ENCODE data around the gene DBN1. TPM values are rescaled to one million over a fixed set of nuclear protein-coding genes. Genes with fewer than 3 reads are reported as not detected.

The DBN1 gene
- total RNA-seq, 2 experiments from 2014 or later = 4.9 to 5.0 TPM

- ChIA-PET POLR2A (interaction anchor here (1.2 to 20.7 kb wide), 9 partner anchors 11 to 96 kb away, joined by 5 to 654 read pairs (median 8); partner anchors contain the start of genes F12, GRK6, PDLIM7 and PRR7), CTCF (interaction anchor here (0.5 to 17.6 kb wide), 20 partner anchors 8 to 144 kb away, joined by 3 to 467 read pairs (median 11); partner anchors contain the start of genes F12, GRK6, LMAN2 and MXD3)
- H3K4me1 Mint-ChIP-seq = peaks cover 27% of the 10 kb centered on the region
- H3K27ac Mint-ChIP-seq = peak overlapping the region; percentile 40
- H3K36me3 Mint-ChIP-seq (ENCODE audit: low read depth) = no peaks in the 10 kb centered on the region
- H3K9me3 Mint-ChIP-seq = no peaks in the 10 kb centered on the region
- DNase-seq = no peak
- H3K27me3 Mint-ChIP-seq = peaks cover 17% of the 10 kb centered on the region
- H3K4me3 Mint-ChIP-seq = peak overlapping the region; percentile 60
These were observed 19.5 kb downstream of the DBN1 start for GRCh38 chr5:177453852-177454396.

GRCh38 chr5:177452688-177453638 lies 20.5 kb downstream of the DBN1 start:
- H3K9me3 Mint-ChIP-seq = no peaks in the 10 kb centered on the region
- no peak for DNase-seq
- H3K27me3 Mint-ChIP-seq = peaks cover 24% of the 10 kb centered on the region
- no peak overlapping the region for H3K27ac Mint-ChIP-seq
- ChIA-PET CTCF (interaction anchor here (0.6 to 17.6 kb wide), 13 partner anchors 9 to 144 kb away, joined by 3 to 467 read pairs (median 5); partner anchors contain the start of genes F12, GRK6, LMAN2 and PFN3), POLR2A (interaction anchor here (1.2 to 20.7 kb wide), 6 partner anchors 10 to 82 kb away, joined by 3 to 654 read pairs (median 82); partner anchors contain the start of genes F12, GRK6 and PRR7)
- H3K4me1 Mint-ChIP-seq = peaks cover 36% of the 10 kb centered on the region
- H3K36me3 Mint-ChIP-seq (ENCODE audit: low read depth) = no peaks in the 10 kb centered on the region
- H3K4me3 Mint-ChIP-seq = peak overlapping the region; percentile 2

- ChIA-PET CTCF (interaction anchor here (0.6 to 17.6 kb wide), 6 partner anchors 19 to 154 kb away, joined by 3 to 467 read pairs (median 4); partner anchors contain the start of genes F12 and PFN3), POLR2A (interaction anchor here (1.2 to 20.7 kb wide), 8 partner anchors 8 to 135 kb away, joined by 3 to 654 read pairs (median 82); partner anchors contain the start of genes F12, GRK6, PFN3 and PRR7)
- Mint-ChIP-seq H3K36me3 (ENCODE audit: low read depth) (no peaks in the 10 kb centered on the region), H3K9me3 (no peaks in the 10 kb centered on the region), H3K27me3 (peaks cover 27% of the 10 kb centered on the region), H3K4me3 (no peak overlapping the region), H3K27ac (no peak overlapping the region), H3K4me1 (peaks cover 35% of the 10 kb centered on the region)
- no peak for DNase-seq
These were observed 22.6 kb downstream of the DBN1 start for GRCh38 chr5:177450667-177451424.

GRCh38 chr5:177449140-177450061 lies 24.0 kb downstream of the DBN1 start:
- Mint-ChIP-seq H3K27me3 (peaks cover 27% of the 10 kb centered on the region), H3K9me3 (no peaks in the 10 kb centered on the region), H3K36me3 (ENCODE audit: low read depth) (no peaks in the 10 kb centered on the region), H3K4me3 (no peak overlapping the region), H3K27ac (no peak overlapping the region), H3K4me1 (peaks cover 50% of the 10 kb centered on the region)
- ChIA-PET CTCF (interaction anchor here (0.6 to 17.6 kb wide), 7 partner anchors 8 to 60 kb away, joined by 3 to 467 read pairs (median 5); partner anchors contain the start of genes F12 and PFN3), POLR2A (interaction anchor here (0.6 to 20.7 kb wide), 9 partner anchors 7 to 134 kb away, joined by 3 to 654 read pairs (median 4); partner anchors contain the start of genes F12, GRK6 and PFN3)
- DNase-seq = no peak

GRCh38 chr5:177448244-177448950 lies 25.0 kb downstream of the DBN1 start:
- H3K4me1 Mint-ChIP-seq = peaks cover 50% of the 10 kb centered on the region
- H3K36me3 Mint-ChIP-seq (ENCODE audit: low read depth) = no peaks in the 10 kb centered on the region
- ChIA-PET POLR2A (interaction anchor here (1.0 to 20.7 kb wide), 11 partner anchors 7 to 136 kb away, joined by 3 to 654 read pairs (median 8); partner anchors contain the start of genes F12, GRK6, MXD3 and PFN3), CTCF (interaction anchor here (0.8 to 17.6 kb wide), 7 partner anchors 9 to 59 kb away, joined by 3 to 467 read pairs (median 5); partner anchors contain the start of genes F12, GRK6 and PFN3)
- H3K27ac Mint-ChIP-seq = peak overlapping the region; percentile 13
- H3K4me3 Mint-ChIP-seq = peak overlapping the region; percentile 46
- H3K9me3 Mint-ChIP-seq = no peaks in the 10 kb centered on the region
- H3K27me3 Mint-ChIP-seq = peaks cover 22% of the 10 kb centered on the region
- no peak for DNase-seq

GRCh38 chr5:177447611-177448243 lies 25.7 kb downstream of the DBN1 start:
- peak overlapping the region; percentile 61 for H3K4me3 Mint-ChIP-seq
- H3K4me1 Mint-ChIP-seq = peaks cover 49% of the 10 kb centered on the region
- H3K27me3 Mint-ChIP-seq = peaks cover 16% of the 10 kb centered on the region
- CTCF ChIA-PET = interaction anchor here (0.8 to 17.6 kb wide), 10 partner anchors 10 to 68 kb away, joined by 3 to 467 read pairs (median 6); partner anchors contain the start of genes F12, GRK6 and PFN3
- H3K27ac Mint-ChIP-seq = no peak overlapping the region
- H3K36me3 Mint-ChIP-seq (ENCODE audit: low read depth) = peaks cover 4% of the 10 kb centered on the region
- POLR2A ChIA-PET = interaction anchor here (1.0 to 20.7 kb wide), 12 partner anchors 7 to 135 kb away, joined by 3 to 654 read pairs (median 8); partner anchors contain the start of genes F12, GRK6, LMAN2 and MXD3
- DNase-seq = no peak
- H3K9me3 Mint-ChIP-seq = no peaks in the 10 kb centered on the region

- Mint-ChIP-seq H3K4me1 (peaks cover 51% of the 10 kb centered on the region), H3K9me3 (no peaks in the 10 kb centered on the region), H3K27ac (no peak overlapping the region), H3K4me3 (peak overlapping the region; percentile 61), H3K36me3 (ENCODE audit: low read depth) (peaks cover 10% of the 10 kb centered on the region), H3K27me3 (peaks cover 13% of the 10 kb centered on the region)
- POLR2A ChIA-PET = interaction anchor here (1.0 to 20.7 kb wide), 11 partner anchors 8 to 135 kb away, joined by 3 to 654 read pairs (median 8); partner anchors contain the start of genes F12, GRK6, LMAN2 and MXD3
- DNase-seq = peak; percentile 73
- CTCF ChIA-PET = interaction anchor here (0.6 to 17.6 kb wide), 6 partner anchors 10 to 68 kb away, joined by 3 to 467 read pairs (median 10); partner anchors contain the start of genes F12, GRK6 and PFN3
These were observed 26.3 kb downstream of the DBN1 start for GRCh38 chr5:177447066-177447610.

GRCh38 chr5:177446200-177447065 lies 27.0 kb downstream of the DBN1 start, which contains the start of gene PRR7:
PRR7 (plus strand) TSS chr5:177446814; CDS start chr5:177455068, 8,254 bp downstream.
- H3K27me3 Mint-ChIP-seq = peaks cover 10% of the 10 kb centered on the region

GRCh38 chr5:177445917-177446199 lies 27.6 kb downstream of the DBN1 start:
- ChIA-PET POLR2A (interaction anchor here (0.7 to 20.7 kb wide), 12 partner anchors 9 to 172 kb away, joined by 3 to 654 read pairs (median 8); partner anchors contain the start of genes F12, GRK6, LMAN2 and MXD3), CTCF (interaction anchor here (1.1 to 17.6 kb wide), 11 partner anchors 9 to 136 kb away, joined by 3 to 467 read pairs (median 11); partner anchors contain the start of genes F12, GRK6 and PFN3)
- Mint-ChIP-seq H3K36me3 (ENCODE audit: low read depth) (peaks cover 20% of the 10 kb centered on the region), H3K9me3 (no peaks in the 10 kb centered on the region), H3K27ac (peak overlapping the region; percentile 80), H3K4me1 (peaks cover 51% of the 10 kb centered on the region), H3K27me3 (peaks cover 10% of the 10 kb centered on the region), H3K4me3 (peak overlapping the region; percentile 70)
- DNase-seq = no peak

More at GRCh38 chr5:177446200-177447065, 27.0 kb downstream of the DBN1 start, which contains the start of gene PRR7:
- Mint-ChIP-seq H3K4me3 (peak within 1 kb of the TSS; percentile 70), H3K36me3 (ENCODE audit: low read depth) (peaks cover 17% of the 10 kb centered on the region), H3K27ac (peak within 1 kb of the TSS; percentile 80), H3K4me1 (peaks cover 51% of the 10 kb centered on the region), H3K9me3 (no peaks in the 10 kb centered on the region)
- DNase-seq = peak; percentile 74
- CTCF ChIA-PET = interaction anchor here (0.6 to 17.6 kb wide), 13 partner anchors 9 to 137 kb away, joined by 3 to 467 read pairs (median 8); partner anchors contain the start of genes F12, GRK6 and PFN3
- POLR2A ChIA-PET = interaction anchor here (0.7 to 20.7 kb wide), 12 partner anchors 8 to 172 kb away, joined by 3 to 654 read pairs (median 14); partner anchors contain the start of genes F12, GRK6, LMAN2 and MXD3

Data from activated CD4-positive, alpha-beta memory T cell treated with anti-CD3 and anti-CD28 coated beads, Interleukin-2, amount 10 ng/mL, durations not matched to agents 7 days and 5 days (primary cell).